ENCODE measurements around the gene CTU2. TPM values are rescaled to one million over a fixed set of nuclear protein-coding genes. Genes with fewer than 3 reads are reported as not detected.

The CTU2 gene
- total and polyA plus RNA-seq, 9 of the 15 experiments (the other 6 are each of a cell fraction or from before 2014, with no cell fraction given) = 1.3 to 105 (median 23.2) TPM

DNA sequence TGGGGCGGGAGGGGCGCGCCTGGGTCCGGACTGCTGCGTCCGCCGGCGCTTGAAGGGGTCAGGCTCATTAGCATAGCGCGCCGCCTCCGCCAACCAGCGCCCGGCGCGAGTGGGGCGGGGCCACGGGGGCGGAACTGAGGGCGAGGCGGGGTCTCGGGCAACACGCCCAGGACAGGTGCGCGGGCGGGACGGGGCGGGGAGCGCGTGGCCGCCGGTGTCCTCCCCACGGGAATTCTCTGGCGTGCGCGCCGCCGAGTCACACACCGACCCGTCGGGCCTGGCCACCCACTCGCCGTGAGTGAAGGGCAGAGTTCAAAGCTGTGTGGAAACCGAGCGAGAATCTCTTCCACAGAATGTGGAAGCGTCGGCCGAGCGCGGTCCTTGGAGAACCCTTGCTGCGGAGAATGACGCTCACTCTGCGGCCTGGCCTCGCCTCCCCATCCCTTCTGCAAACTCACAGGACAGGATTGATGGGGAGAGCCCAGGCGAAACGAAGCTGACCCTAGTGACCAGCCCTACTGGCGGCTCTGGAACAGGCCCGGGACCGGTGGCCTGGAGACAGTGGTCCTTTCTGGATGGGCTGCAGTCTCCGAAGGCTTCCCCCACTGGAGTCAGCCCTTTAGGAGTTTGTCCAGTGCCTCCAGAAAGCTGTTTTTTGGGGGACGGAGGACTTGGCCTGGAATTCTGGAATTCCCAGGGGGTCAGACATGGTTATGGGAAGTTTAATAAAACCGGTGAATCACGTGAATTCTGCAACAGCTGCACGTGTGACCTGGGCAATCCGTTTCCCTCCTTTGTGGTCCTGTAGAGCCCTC lies 19.7 kb upstream of the CTU2 start, which contains the start of gene SNAI3 (continued):
- TF ChIP-seq, protein P1, sequence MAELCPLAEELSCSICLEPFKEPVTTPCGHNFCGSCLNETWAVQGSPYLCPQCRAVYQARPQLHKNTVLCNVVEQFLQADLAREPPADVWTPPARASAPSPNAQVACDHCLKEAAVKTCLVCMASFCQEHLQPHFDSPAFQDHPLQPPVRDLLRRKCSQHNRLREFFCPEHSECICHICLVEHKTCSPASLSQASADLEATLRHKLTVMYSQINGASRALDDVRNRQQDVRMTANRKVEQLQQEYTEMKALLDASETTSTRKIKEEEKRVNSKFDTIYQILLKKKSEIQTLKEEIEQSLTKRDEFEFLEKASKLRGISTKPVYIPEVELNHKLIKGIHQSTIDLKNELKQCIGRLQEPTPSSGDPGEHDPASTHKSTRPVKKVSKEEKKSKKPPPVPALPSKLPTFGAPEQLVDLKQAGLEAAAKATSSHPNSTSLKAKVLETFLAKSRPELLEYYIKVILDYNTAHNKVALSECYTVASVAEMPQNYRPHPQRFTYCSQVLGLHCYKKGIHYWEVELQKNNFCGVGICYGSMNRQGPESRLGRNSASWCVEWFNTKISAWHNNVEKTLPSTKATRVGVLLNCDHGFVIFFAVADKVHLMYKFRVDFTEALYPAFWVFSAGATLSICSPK (IDR thresholded peaks at IDR 0.05; ENCODE audit: borderline replicate concordance) = no peak
- TF ChIP-seq, protein P2, sequence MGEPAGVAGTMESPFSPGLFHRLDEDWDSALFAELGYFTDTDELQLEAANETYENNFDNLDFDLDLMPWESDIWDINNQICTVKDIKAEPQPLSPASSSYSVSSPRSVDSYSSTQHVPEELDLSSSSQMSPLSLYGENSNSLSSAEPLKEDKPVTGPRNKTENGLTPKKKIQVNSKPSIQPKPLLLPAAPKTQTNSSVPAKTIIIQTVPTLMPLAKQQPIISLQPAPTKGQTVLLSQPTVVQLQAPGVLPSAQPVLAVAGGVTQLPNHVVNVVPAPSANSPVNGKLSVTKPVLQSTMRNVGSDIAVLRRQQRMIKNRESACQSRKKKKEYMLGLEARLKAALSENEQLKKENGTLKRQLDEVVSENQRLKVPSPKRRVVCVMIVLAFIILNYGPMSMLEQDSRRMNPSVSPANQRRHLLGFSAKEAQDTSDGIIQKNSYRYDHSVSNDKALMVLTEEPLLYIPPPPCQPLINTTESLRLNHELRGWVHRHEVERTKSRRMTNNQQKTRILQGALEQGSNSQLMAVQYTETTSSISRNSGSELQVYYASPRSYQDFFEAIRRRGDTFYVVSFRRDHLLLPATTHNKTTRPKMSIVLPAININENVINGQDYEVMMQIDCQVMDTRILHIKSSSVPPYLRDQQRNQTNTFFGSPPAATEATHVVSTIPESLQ (CRISPR knock-in tag; IDR thresholded peaks at IDR 0.05) = no peak
- peak; percentile 33; the same call in 1 of the 2 replicates for TF ChIP-seq BCOR (IDR thresholded peaks at IDR 0.05)
- no peak for TF ChIP-seq RHOXF2B (CRISPR knock-in tag; conservative IDR thresholded peaks at IDR 0.05)
- no peak for TF ChIP-seq SMAD3 (CRISPR knock-in tag; conservative IDR thresholded peaks at IDR 0.05)
- TF ChIP-seq, protein P3, sequence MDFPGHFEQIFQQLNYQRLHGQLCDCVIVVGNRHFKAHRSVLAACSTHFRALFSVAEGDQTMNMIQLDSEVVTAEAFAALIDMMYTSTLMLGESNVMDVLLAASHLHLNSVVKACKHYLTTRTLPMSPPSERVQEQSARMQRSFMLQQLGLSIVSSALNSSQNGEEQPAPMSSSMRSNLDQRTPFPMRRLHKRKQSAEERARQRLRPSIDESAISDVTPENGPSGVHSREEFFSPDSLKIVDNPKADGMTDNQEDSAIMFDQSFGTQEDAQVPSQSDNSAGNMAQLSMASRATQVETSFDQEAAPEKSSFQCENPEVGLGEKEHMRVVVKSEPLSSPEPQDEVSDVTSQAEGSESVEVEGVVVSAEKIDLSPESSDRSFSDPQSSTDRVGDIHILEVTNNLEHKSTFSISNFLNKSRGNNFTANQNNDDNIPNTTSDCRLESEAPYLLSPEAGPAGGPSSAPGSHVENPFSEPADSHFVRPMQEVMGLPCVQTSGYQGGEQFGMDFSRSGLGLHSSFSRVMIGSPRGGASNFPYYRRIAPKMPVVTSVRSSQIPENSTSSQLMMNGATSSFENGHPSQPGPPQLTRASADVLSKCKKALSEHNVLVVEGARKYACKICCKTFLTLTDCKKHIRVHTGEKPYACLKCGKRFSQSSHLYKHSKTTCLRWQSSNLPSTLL (IDR thresholded peaks at IDR 0.05) = no peak
- no peak for TF ChIP-seq KLF10 (CRISPR knock-in tag; IDR thresholded peaks at IDR 0.05)
- TF ChIP-seq GTF2F1 (IDR thresholded peaks at IDR 0.05; ENCODE audit: low read depth, low read length) = no peak; the same call in 1 of the 2 replicates
- no peak for TF ChIP-seq RBM39 (optimal IDR thresholded peaks at IDR 0.05; ENCODE audit: low read depth, low read length)
- TF ChIP-seq, protein P4, sequence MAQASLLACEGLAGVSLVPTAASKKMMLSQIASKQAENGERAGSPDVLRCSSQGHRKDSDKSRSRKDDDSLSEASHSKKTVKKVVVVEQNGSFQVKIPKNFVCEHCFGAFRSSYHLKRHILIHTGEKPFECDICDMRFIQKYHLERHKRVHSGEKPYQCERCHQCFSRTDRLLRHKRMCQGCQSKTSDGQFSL (CRISPR knock-in tag; IDR thresholded peaks at IDR 0.05) = no peak
- TF ChIP-seq, protein P4 (tag; IDR thresholded peaks at IDR 0.05) = no peak
- peak in 1 of 2 experiments; percentile 79; a peak in 2 of 4 replicates for TF ChIP-seq HDAC1 (IDR thresholded peaks at IDR 0.05)
- no peak for TF ChIP-seq FOXP1 (CRISPR knock-in tag; IDR thresholded peaks at IDR 0.05)
- no peak for TF ChIP-seq ZNF780A (CRISPR knock-in tag; IDR thresholded peaks at IDR 0.05)
- no peak for TF ChIP-seq EWSR1 (IDR thresholded peaks at IDR 0.05; ENCODE audit: borderline replicate concordance, low read depth, partially characterized antibody)
- no peak for TF ChIP-seq ZNF778 (CRISPR knock-in tag; IDR thresholded peaks at IDR 0.05)
- no peak for TF ChIP-seq MYNN (IDR thresholded peaks at IDR 0.05)
- TF ChIP-seq MYNN (CRISPR knock-in tag; IDR thresholded peaks at IDR 0.05) = no peak
- TF ChIP-seq, protein P5, sequence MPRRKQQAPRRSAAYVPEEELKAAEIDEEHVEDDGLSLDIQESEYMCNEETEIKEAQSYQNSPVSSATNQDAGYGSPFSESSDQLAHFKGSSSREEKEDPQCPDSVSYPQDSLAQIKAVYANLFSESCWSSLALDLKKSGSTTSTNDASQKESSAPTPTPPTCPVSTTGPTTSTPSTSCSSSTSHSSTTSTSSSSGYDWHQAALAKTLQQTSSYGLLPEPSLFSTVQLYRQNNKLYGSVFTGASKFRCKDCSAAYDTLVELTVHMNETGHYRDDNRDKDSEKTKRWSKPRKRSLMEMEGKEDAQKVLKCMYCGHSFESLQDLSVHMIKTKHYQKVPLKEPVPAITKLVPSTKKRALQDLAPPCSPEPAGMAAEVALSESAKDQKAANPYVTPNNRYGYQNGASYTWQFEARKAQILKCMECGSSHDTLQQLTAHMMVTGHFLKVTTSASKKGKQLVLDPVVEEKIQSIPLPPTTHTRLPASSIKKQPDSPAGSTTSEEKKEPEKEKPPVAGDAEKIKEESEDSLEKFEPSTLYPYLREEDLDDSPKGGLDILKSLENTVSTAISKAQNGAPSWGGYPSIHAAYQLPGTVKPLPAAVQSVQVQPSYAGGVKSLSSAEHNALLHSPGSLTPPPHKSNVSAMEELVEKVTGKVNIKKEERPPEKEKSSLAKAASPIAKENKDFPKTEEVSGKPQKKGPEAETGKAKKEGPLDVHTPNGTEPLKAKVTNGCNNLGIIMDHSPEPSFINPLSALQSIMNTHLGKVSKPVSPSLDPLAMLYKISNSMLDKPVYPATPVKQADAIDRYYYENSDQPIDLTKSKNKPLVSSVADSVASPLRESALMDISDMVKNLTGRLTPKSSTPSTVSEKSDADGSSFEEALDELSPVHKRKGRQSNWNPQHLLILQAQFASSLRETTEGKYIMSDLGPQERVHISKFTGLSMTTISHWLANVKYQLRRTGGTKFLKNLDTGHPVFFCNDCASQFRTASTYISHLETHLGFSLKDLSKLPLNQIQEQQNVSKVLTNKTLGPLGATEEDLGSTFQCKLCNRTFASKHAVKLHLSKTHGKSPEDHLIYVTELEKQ (CRISPR knock-in tag; IDR thresholded peaks at IDR 0.05) = no peak
